ENCODE measurements around the gene ABCD2. TPM values are rescaled to one million over a fixed set of nuclear protein-coding genes. Genes with fewer than 3 reads are reported as not detected.

The ABCD2 gene
- total and polyA plus RNA-seq, 2 of the 4 experiments (the other 2 are of a cell fraction) = not detected

DNA sequence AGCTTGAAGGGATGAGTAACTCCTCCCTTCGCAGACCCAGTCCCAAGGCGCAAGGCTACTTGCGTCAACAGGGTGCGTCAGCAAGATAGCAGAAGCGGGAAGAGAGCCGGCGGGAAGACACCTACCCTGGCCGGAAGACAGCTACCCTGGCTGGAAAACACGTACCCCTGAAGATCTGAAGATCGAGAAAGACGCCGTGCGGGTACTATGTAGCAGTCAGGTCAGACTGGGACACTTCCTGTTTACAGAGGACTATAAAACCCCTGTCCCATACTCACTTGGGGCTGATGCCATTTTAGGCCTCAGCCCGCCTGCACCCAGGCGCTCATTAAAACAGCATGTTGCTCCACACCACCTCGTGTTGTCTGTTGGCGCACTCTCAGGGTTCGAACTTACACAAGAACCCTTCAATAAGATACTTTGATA, 80.9 kb downstream of the ABCD2 start:
- 89% methylated on average over 16 of the region's 18 CpGs; no CpG with 5 or more reads in 1 of the 2 experiments for WGBS, 2 experiments (ENCODE audit: extremely low coverage in 2 of 2, insufficient read length in 1 of 2)
- CTCF ChIA-PET = no interaction called here
- no peak overlapping the region for H4K5ac ChIP-seq (ENCODE audit: low read depth, low read length)
- H2BK15ac ChIP-seq (ENCODE audit: low read depth, low read length) = no peak overlapping the region
- H3K27ac ChIP-seq (ENCODE audit: insufficient read depth, low read length) = no peak overlapping the region
- H3K56ac ChIP-seq (ENCODE audit: extremely low read depth, insufficient read depth, low read length) = no peak overlapping the region
- H3K9me1 ChIP-seq (ENCODE audit: insufficient read depth, low read length) = no peaks in the 10 kb centered on the region
- H3K4me1 ChIP-seq (ENCODE audit: control insufficient read depth, insufficient read depth, low read length) = no peaks in the 10 kb centered on the region
- no peak overlapping the region for H2BK20ac ChIP-seq (ENCODE audit: low read depth, low read length)
- no peak overlapping the region for H2AFZ ChIP-seq (replicated peaks; ENCODE audit: low read length, poor library complexity)
- no peak overlapping the region for H2AK9ac ChIP-seq (replicated peaks; ENCODE audit: low read depth, low read length, poor library complexity)
- H3K4me3 ChIP-seq (ENCODE audit: insufficient read depth, low read depth, low read length) = no peak overlapping the region
- H3K18ac ChIP-seq (ENCODE audit: low read depth, low read length) = no peak overlapping the region
- intact Hi-C loops (cut with micrococcal nuclease) = no loop called here
- BruUV-seq (replicated peaks) = no TSS peak
- TF ChIP-seq CHD1 (IDR thresholded peaks at IDR 0.05; ENCODE audit: low read depth, low read length) (no peak), BHLHE40 (IDR thresholded peaks at IDR 0.05; ENCODE audit: low read depth, low read length) (no peak), RFX5 (IDR thresholded peaks at IDR 0.05; ENCODE audit: low read depth, low read length) (no peak), MAZ (IDR thresholded peaks at IDR 0.05; ENCODE audit: borderline replicate concordance, low read depth, low read length) (no peak), CTCF (conservative IDR thresholded peaks at IDR 0.05; ENCODE audit: low read depth, low read length) (no peak), NFE2L2 (IDR thresholded peaks at IDR 0.05; ENCODE audit: low read depth, low read length) (no peak), CEBPB (IDR thresholded peaks at IDR 0.05; ENCODE audit: low read depth, low read length) (no peak), RAD21 (IDR thresholded peaks at IDR 0.05; ENCODE audit: low read length) (no peak), POLR2A (IDR thresholded peaks at IDR 0.05; ENCODE audit: low read depth, low read length) (no peak), USF2 (IDR thresholded peaks at IDR 0.05; ENCODE audit: low read depth, low read length) (no peak), SMC3 (IDR thresholded peaks at IDR 0.05; ENCODE audit: low read depth, low read length) (no peak), FOS (IDR thresholded peaks at IDR 0.05; ENCODE audit: low read depth, low read length) (no peak), MAFK (IDR thresholded peaks at IDR 0.05; ENCODE audit: low read depth, low read length) (no peak)
- TF ChIP-seq, protein P1, sequence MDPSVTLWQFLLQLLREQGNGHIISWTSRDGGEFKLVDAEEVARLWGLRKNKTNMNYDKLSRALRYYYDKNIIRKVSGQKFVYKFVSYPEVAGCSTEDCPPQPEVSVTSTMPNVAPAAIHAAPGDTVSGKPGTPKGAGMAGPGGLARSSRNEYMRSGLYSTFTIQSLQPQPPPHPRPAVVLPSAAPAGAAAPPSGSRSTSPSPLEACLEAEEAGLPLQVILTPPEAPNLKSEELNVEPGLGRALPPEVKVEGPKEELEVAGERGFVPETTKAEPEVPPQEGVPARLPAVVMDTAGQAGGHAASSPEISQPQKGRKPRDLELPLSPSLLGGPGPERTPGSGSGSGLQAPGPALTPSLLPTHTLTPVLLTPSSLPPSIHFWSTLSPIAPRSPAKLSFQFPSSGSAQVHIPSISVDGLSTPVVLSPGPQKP (IDR thresholded peaks at IDR 0.05; ENCODE audit: borderline replicate concordance, low read depth, low read length) = no peak
- dilution Hi-C loops (cut with HindIII; ENCODE audit: low sequenced_read_pairs, unreplicated experiment) = no loop called here
- no peak overlapping the region for H4K91ac ChIP-seq (ENCODE audit: insufficient read depth, low read depth, low read length)
- no peaks in the 10 kb centered on the region for H3K79me1 ChIP-seq (ENCODE audit: low read depth in 1 of 2, low read length in 2 of 2)
- POLR2A ChIA-PET (ENCODE audit: unreplicated experiment) = no interaction called here
- H3K9me3 ChIP-seq (ENCODE audit: control insufficient read depth, insufficient read depth, low read length) = peaks cover 3% of the 10 kb centered on the region; the same call in 1 of the 2 replicates
- H2BK120ac ChIP-seq (ENCODE audit: low read depth, low read length) = no peak overlapping the region
- H2AK5ac ChIP-seq (ENCODE audit: low read depth, low read length) = no peak overlapping the region
- H3K27me3 ChIP-seq (ENCODE audit: control insufficient read depth, insufficient read depth, low read length) = no peaks in the 10 kb centered on the region
- H3K23ac ChIP-seq (ENCODE audit: low read depth, low read length) = no peak overlapping the region
- H4K20me1 ChIP-seq (ENCODE audit: insufficient read depth, low read length) = no peaks in the 10 kb centered on the region
- no peak for DNase-seq
- H3K36me3 ChIP-seq (ENCODE audit: control insufficient read depth, insufficient read depth, low read length) = no peaks in the 10 kb centered on the region
- no peak overlapping the region for H3K9ac ChIP-seq (ENCODE audit: low read depth, low read length)
- no peak overlapping the region for H4K8ac ChIP-seq (ENCODE audit: low read depth in 2 of 2, low read length in 2 of 2)
- H3K4me2 ChIP-seq (ENCODE audit: low read depth, low read length) = no peak overlapping the region
- H3K4ac ChIP-seq (ENCODE audit: low read depth, low read length) = no peak overlapping the region
- in situ Hi-C loops (cut with MboI; ENCODE audit: low sequenced_read_pairs) = no loop called here
- ATAC-seq (ENCODE audit: low read depth) = no peak
- H3K14ac ChIP-seq (replicated peaks; ENCODE audit: low read depth, low read length) = no peak overlapping the region
- H2BK5ac ChIP-seq (ENCODE audit: low read depth, low read length, poor library complexity, severe bottlenecking) = no peak overlapping the region
